Endothelial cell of umbilical vein (primary cell): ENCODE measurements around the gene TCN1. TPM values are rescaled to one million over a fixed set of nuclear protein-coding genes. Genes with fewer than 3 reads are reported as not detected.
A peak's percentile ranks its signal among the peaks of the same experiment; 100 is the strongest.

Experiments used
- BruUV-seq: library from RNA; stranded (reverse); fragments of 400-500 nt; replicated peaks from 2 replicates; lab custom pipeline; 2021; lab: Mats Ljungman, UMichigan
- CTCF ChIA-PET: fragments of 300-600, 350-600 bp; sonication (Branson Sonifier 250); formaldehyde crosslinking; loops from one replicate; lab custom pipeline; 2021; ENCODE audit warnings: antibody characterized with exemption, inconsistent platforms; lab: Charles Lee
- POLR2A ChIA-PET: fragments of 300-600, 350-600 bp; sonication (Branson Sonifier 250); formaldehyde crosslinking; loops from one replicate; lab custom pipeline; 2021; ENCODE audit warnings: antibody characterized with exemption, inconsistent platforms; lab: Charles Lee
- DNase-seq: peaks from one replicate; pipeline ENCODE4 v3.0.0-alpha.2; 2011; ENCODE audit warnings: low read depth, low spot score
- FAIRE-seq: peaks from 2 replicates; lab custom pipeline; 2011; peaks lifted over from hg19 to GRCh38; lab: Jason Lieb, UNC
- H2AFZ ChIP-seq: 2 replicates; pipeline ENCODE4 v1.6.0; 2012; ENCODE audit warnings: low read depth, low read length, control low read depth, inconsistent platforms
- H3K27ac ChIP-seq: 2 replicates; pipeline ENCODE4 v1.5.1; 2011; ENCODE audit warnings: low read depth, mild to moderate bottlenecking, control low read depth, low read length, moderate library complexity; ENCODE audit not compliant: insufficient read depth
- H3K27me3 ChIP-seq, 2 experiments: 2 replicates each; pipeline versions ENCODE4 v1.6.0 to v1.6.1; 2011; ENCODE audit warnings: low read length in 2 of 2, mixed read lengths in 1 of 2; ENCODE audit not compliant: control insufficient read depth in 2 of 2, insufficient read depth in 2 of 2
- H3K36me3 ChIP-seq, 2 experiments: 2 replicates in 1 of 2; 3 replicates in 1 of 2; pipeline ENCODE4 v1.5.1; 2011; ENCODE audit warnings: low read length in 2 of 2, mild to moderate bottlenecking in 1 of 2, moderate library complexity in 1 of 2; ENCODE audit not compliant: control insufficient read depth in 2 of 2, insufficient read depth in 2 of 2; ENCODE audit errors: extremely low read depth in 1 of 2
- H3K4me1 ChIP-seq: 3 replicates; pipeline ENCODE4 v1.5.1; 2011; ENCODE audit warnings: mild to moderate bottlenecking, low read length; ENCODE audit not compliant: control insufficient read depth, insufficient read depth; ENCODE audit errors: extremely low read depth
- H3K4me2 ChIP-seq: 2 replicates; pipeline ENCODE4 v1.6.1; 2011; ENCODE audit warnings: low read length, control low read depth, mixed read lengths; ENCODE audit not compliant: insufficient read depth
- H3K4me3 ChIP-seq, 3 experiments: fragments of 200-600 bp in 1 of 3; sonication (generic), shearing (Covaris generic) in 1 of 3; replicated peaks in 1 of 3; 2 replicates each; pipeline ENCODE4 v1.5.1; 2011 to 2016; ENCODE audit warnings: control low read depth in 3 of 3, low read length in 3 of 3, mild to moderate bottlenecking in 2 of 3, inconsistent platforms in 1 of 3, low read depth in 1 of 3, moderate library complexity in 1 of 3; ENCODE audit not compliant: insufficient read depth in 1 of 3
- H3K79me2 ChIP-seq: 2 replicates; pipeline ENCODE4 v1.6.0; 2012; ENCODE audit warnings: low read length, inconsistent platforms; ENCODE audit not compliant: control insufficient read depth, insufficient read depth
- H3K9ac ChIP-seq: replicated peaks from 2 replicates; pipeline ENCODE3; 2011; ENCODE audit warnings: low read length, control low read depth; ENCODE audit not compliant: insufficient read depth; ENCODE audit errors: extremely low read depth
- H3K9me1 ChIP-seq: replicated peaks from 3 replicates; pipeline ENCODE4 v1.6.0; 2011; ENCODE audit warnings: mild to moderate bottlenecking, low read length; ENCODE audit not compliant: control insufficient read depth, insufficient read depth; ENCODE audit errors: extremely low read depth
- H3K9me3 ChIP-seq: replicated peaks from 2 replicates; pipeline ENCODE4 v1.5.1; 2012; ENCODE audit warnings: low read length, inconsistent platforms; ENCODE audit not compliant: control insufficient read depth, insufficient read depth
- H4K20me1 ChIP-seq: replicated peaks from 2 replicates; pipeline ENCODE3; 2011; ENCODE audit warnings: mild to moderate bottlenecking, low read length; ENCODE audit not compliant: control insufficient read depth, insufficient read depth; ENCODE audit errors: extremely low read depth
- EZH2 ChIP-seq: IDR thresholded peaks from 2 replicates; pipeline ENCODE4 v1.6.1; 2012; ENCODE audit warnings: borderline replicate concordance, low read depth, mild to moderate bottlenecking, moderate library complexity, low read length, inconsistent platforms; ENCODE audit not compliant: severe bottlenecking
- FOS ChIP-seq: IDR thresholded peaks from 2 replicates; pipeline ENCODE4 v1.6.1; 2011; ENCODE audit warnings: mild to moderate bottlenecking, low read length, moderate library complexity, borderline replicate concordance; ENCODE audit not compliant: insufficient read depth
- GATA2 ChIP-seq: IDR thresholded peaks from 2 replicates; pipeline ENCODE4 v1.7.0; 2011; ENCODE audit warnings: low read depth, mild to moderate bottlenecking, moderate library complexity, mixed read lengths, low read length; ENCODE audit not compliant: insufficient read length, insufficient read depth
- JUN ChIP-seq: IDR thresholded peaks from 2 replicates; pipeline ENCODE4 v1.6.1; 2011; ENCODE audit warnings: borderline replicate concordance, low read depth; ENCODE audit not compliant: insufficient read length, insufficient read depth
- MAX ChIP-seq: IDR thresholded peaks from 2 replicates; pipeline ENCODE4 v1.6.1; 2011; ENCODE audit not compliant: insufficient read depth, insufficient read length
- MYC ChIP-seq: IDR thresholded peaks from one replicate; pipeline ENCODE4 v1.6.1; 2011; ENCODE audit warnings: mild to moderate bottlenecking, low read depth, low read length
- POLR2A ChIP-seq: IDR thresholded peaks from 2 replicates; pipeline ENCODE4 v1.6.1; 2012; ENCODE audit warnings: low read depth, mild to moderate bottlenecking, control low read depth, low read length
- POLR2AphosphoS5 ChIP-seq: IDR thresholded peaks from 2 replicates; pipeline ENCODE4 v1.6.1; 2012; ENCODE audit warnings: low read depth, mild to moderate bottlenecking, control low read depth, low read length, moderate library complexity; ENCODE audit not compliant: insufficient read depth
- dilution Hi-C: fragments of 300-500 bp; cut with MboI; formaldehyde crosslinking; loops from one replicate; pipeline ENCODE4 v1.15.0; 2019; ENCODE audit warnings: low sequenced_read_pairs; ENCODE audit not compliant: extremely low pct_ligation_motif_present
- intact Hi-C: fragments of 100-400 bp; cut with micrococcal nuclease; formaldehyde crosslinking; loops from one replicate; pipeline ENCODE4 v1.10.0; 2022
- polyA plus RNA-seq, 4 experiments: library from polyadenylated mRNA; depleted of rRNA in 3 of 4; stranded (reverse) in 3 of 4; unstranded in 1 of 4; fragments of >200 nt; gene quantifications; 2 replicates each; pipeline versions ENCODE4 v1.2.1 to v1.2.3, GENCODE V29; 2011 to 2012; ENCODE audit warnings: missing spikeins in 1 of 4
- total RNA-seq: library from RNA; stranded (reverse); gene quantifications from 2 replicates; pipeline ENCODE4 v1.2.3, GENCODE V29; 2021
- TF ChIP-seq, protein P1 (sequence below), 2 donors: IDR thresholded peaks; 1 replicate in 1 of 2; 2 replicates in 1 of 2; pipeline ENCODE4 v1.5.1; 2011; ENCODE audit warnings: low read length in 2 of 2, mild to moderate bottlenecking in 2 of 2, moderate library complexity in 2 of 2, control low read depth in 1 of 2, inconsistent platforms in 1 of 2, low read depth in 1 of 2; ENCODE audit not compliant: insufficient read depth in 1 of 2; ENCODE audit errors: extremely low read depth in 1 of 2

Gene TCN1
- total and polyA plus RNA-seq, 2 donors (not counting 3 experiments of a cell fraction or from before 2014, with no cell fraction given): not detected

DNA sequence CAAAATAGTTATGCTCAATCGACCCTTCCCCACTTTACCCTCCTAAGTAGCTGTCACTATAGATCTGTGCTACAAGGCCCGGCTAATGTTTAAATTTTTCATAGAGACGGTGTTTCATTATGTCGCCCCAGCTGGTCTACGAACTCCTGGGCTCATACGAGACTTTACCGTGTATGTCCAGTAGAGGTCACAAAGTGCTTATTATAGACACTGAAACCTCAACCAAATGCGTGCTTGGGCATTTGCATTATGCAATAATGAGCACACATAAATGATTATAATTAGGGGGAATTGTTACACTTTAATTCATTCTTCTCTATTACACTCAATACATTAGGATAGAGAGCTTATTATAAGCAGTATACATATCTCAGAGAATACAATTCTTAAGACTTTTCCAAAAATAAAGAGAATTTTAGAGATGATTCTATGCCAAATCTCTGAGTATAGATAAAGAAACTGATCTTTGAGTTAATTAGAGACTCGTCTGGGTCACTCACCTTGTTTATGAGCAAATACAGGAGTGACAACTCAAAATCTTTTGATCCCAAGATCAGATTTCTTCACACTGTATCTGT lies 43.2 kb downstream of the TCN1 start:
- BruUV-seq: no TSS peak
- Histone ChIP-seq H3K9me1 (no peaks in the 10 kb centered on the region), H3K9ac (peak overlapping the region; percentile 36), H3K36me3 (no peaks in the 10 kb centered on the region), H4K20me1 (no peaks in the 10 kb centered on the region), H3K27me3 (no peaks in the 10 kb centered on the region), H2AFZ (peak overlapping the region; percentile 55), H3K4me1 (no peaks in the 10 kb centered on the region), H3K9me3 (no peaks in the 10 kb centered on the region), H3K4me2 (peak overlapping the region; percentile 19), H3K79me2 (no peaks in the 10 kb centered on the region), H3K27ac (no peak overlapping the region), H3K4me3 (no peak overlapping the region)
- ChIA-PET POLR2A (no interaction called here), CTCF (interaction anchor here (0.6 to 1.6 kb wide), 12 partner anchors 14 to 443 kb away, joined by 3 to 76 read pairs (median 4); no protein-coding TSS in a partner anchor)
- peak; percentile 74 for FAIRE-seq
- no peak for TF ChIP-seq POLR2AphosphoS5
- TF ChIP-seq, protein P1, sequence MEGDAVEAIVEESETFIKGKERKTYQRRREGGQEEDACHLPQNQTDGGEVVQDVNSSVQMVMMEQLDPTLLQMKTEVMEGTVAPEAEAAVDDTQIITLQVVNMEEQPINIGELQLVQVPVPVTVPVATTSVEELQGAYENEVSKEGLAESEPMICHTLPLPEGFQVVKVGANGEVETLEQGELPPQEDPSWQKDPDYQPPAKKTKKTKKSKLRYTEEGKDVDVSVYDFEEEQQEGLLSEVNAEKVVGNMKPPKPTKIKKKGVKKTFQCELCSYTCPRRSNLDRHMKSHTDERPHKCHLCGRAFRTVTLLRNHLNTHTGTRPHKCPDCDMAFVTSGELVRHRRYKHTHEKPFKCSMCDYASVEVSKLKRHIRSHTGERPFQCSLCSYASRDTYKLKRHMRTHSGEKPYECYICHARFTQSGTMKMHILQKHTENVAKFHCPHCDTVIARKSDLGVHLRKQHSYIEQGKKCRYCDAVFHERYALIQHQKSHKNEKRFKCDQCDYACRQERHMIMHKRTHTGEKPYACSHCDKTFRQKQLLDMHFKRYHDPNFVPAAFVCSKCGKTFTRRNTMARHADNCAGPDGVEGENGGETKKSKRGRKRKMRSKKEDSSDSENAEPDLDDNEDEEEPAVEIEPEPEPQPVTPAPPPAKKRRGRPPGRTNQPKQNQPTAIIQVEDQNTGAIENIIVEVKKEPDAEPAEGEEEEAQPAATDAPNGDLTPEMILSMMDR (IDR thresholded peaks at IDR 0.05; ENCODE audit: extremely low read depth in 1 of 2, insufficient read depth in 1 of 2, low read depth in 1 of 2, low read length in 2 of 2): peak; percentile 48 to 67
- dilution Hi-C loops: no loop called here
- intact Hi-C loops: loop anchor here (1.0 to 5.0 kb wide), 8 partner anchors 79 to 795 kb away; no protein-coding TSS in a partner anchor
- DNase-seq: peak; percentile 87

GRCh38 chr11:59818572-59818971 lies 47.7 kb downstream of the TCN1 start:
- no peak for FAIRE-seq
- Histone ChIP-seq H3K9me1 (no peaks in the 10 kb centered on the region), H3K4me1 (no peaks in the 10 kb centered on the region), H3K36me3 (no peaks in the 10 kb centered on the region), H3K79me2 (no peaks in the 10 kb centered on the region), H3K9ac (no peak overlapping the region), H2AFZ (no peak overlapping the region), H3K27me3 (no peaks in the 10 kb centered on the region), H3K4me2 (no peak overlapping the region), H3K27ac (no peak overlapping the region), H3K4me3 (no peak overlapping the region), H3K9me3 (no peaks in the 10 kb centered on the region), H4K20me1 (no peaks in the 10 kb centered on the region)
- peak; percentile 60 for DNase-seq
- CTCF ChIA-PET: interaction anchor here (0.7 to 1.0 kb wide), 2 partner anchors 10 to 100 kb away, joined by 3 to 4 read pairs; no protein-coding TSS in a partner anchor
- POLR2A ChIA-PET: no interaction called here
- TF ChIP-seq JUN: no peak
- no peak for TF ChIP-seq EZH2
- TF ChIP-seq FOS: no peak
- no peak for TF ChIP-seq MAX
- no peak for TF ChIP-seq POLR2AphosphoS5
- no peak for TF ChIP-seq MYC
- no peak for TF ChIP-seq POLR2A
- TF ChIP-seq GATA2: no peak
- TF ChIP-seq, protein P1 (IDR thresholded peaks at IDR 0.05; ENCODE audit: extremely low read depth in 1 of 2, insufficient read depth in 1 of 2, low read depth in 1 of 2, low read length in 2 of 2): no peak
- no TSS peak for BruUV-seq
- dilution Hi-C loops: no loop called here
- intact Hi-C loops: loop anchor here (1.0 kb wide), 1 partner anchor 312 kb away; no protein-coding TSS in a partner anchor
